ENCODE results near the gene KLLN. TPM values are rescaled to one million over a fixed set of nuclear protein-coding genes. Genes with fewer than 3 reads are reported as not detected.
"Not testable (repeated sequence)": the region's sequence is repeated elsewhere in the genome, so short reads cannot be mapped to it uniquely, and the experiment has no call there.

The KLLN gene
- total RNA-seq, 1 donor from 2014 or later = 0.41 TPM

GRCh38 chr10:87852089-87852488 lies 11.2 kb downstream of the KLLN start:
- no peak for ATAC-seq
- intact Hi-C loops (cut with DNase I) = loop anchor here (10.0 kb wide), 2 partner anchors 543 to 703 kb away; no protein-coding TSS in a partner anchor
- no peaks in the 10 kb centered on the region for H3K9me3 ChIP-seq

GRCh38 chr10:87850742-87851205 lies 12.6 kb downstream of the KLLN start:
- Histone ChIP-seq H3K36me3 (no peaks in the 10 kb centered on the region), H3K27me3 (no peaks in the 10 kb centered on the region), H3K4me3 (no peak overlapping the region), H3K4me1 (no peaks in the 10 kb centered on the region), H3K9me3 (no peaks in the 10 kb centered on the region), H3K27ac (no peak overlapping the region)
- peak; percentile 96 for ATAC-seq
- peak; percentile 68 for TF ChIP-seq CTCF (IDR thresholded peaks at IDR 0.05)
- no peak for DNase-seq
- intact Hi-C loops (cut with DNase I) = loop anchor here (10.0 kb wide), 2 partner anchors 544 to 704 kb away; no protein-coding TSS in a partner anchor

More at GRCh38 chr10:87852089-87852488, 11.2 kb downstream of the KLLN start:
- H3K36me3 ChIP-seq = no peaks in the 10 kb centered on the region
- H3K27me3 ChIP-seq = no peaks in the 10 kb centered on the region
- no peak overlapping the region for H3K27ac ChIP-seq
- no peaks in the 10 kb centered on the region for H3K4me1 ChIP-seq
- no peak overlapping the region for H3K4me3 ChIP-seq
- no peak for DNase-seq
- TF ChIP-seq CTCF (IDR thresholded peaks at IDR 0.05) = no peak

DNA sequence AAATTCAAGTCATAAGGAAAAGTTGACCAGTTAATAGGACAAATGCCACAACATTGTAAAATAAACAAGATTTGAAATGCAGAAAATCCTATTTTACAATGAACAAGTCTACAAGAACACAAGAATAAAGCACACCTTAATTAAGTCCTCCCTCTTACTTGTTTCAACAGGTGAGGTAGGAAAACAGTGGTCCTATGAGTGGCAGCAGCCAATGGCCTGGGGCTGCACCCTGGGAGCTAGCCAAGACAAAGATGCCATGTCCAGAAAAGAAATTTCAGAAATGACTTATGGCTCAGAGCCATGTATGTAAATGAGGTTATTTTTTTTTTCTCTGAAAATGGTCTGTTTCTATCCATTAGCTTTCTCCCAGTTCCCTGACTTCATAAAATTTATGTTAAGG lies 14.3 kb downstream of the KLLN start:
- intact Hi-C loops (cut with DNase I) = no loop called here
- TF ChIP-seq CTCF (IDR thresholded peaks at IDR 0.05) = no peak
- Histone ChIP-seq H3K27ac (no peak overlapping the region), H3K4me1 (no peaks in the 10 kb centered on the region), H3K27me3 (no peaks in the 10 kb centered on the region), H3K36me3 (no peaks in the 10 kb centered on the region), H3K4me3 (no peak overlapping the region), H3K9me3 (no peaks in the 10 kb centered on the region)
- ATAC-seq (no peak), DNase-seq (no peak)

DNA sequence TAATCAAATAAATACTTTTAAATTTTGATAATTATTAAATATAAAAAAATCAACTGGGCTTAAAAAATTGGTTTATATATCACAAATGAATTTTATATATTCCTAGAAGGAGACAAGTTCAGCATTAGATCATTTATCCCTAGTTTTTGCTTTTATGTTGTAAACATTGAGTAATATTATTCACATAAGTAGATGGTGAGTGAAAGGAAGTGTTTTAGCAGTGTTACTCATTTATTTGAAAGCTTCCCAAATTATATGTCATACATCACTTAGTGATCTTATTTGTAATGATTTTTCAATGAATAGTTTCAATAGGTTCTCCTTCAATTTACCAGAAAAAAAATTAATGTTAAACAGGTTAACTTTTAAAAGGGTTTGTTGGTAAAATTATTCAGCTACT lies 15.8 kb downstream of the KLLN start:
- no peak overlapping the region for H3K4me3 ChIP-seq
- DNase-seq (no peak), ATAC-seq (no peak)
- no peak overlapping the region for H3K27ac ChIP-seq
- H3K4me1 ChIP-seq = no peaks in the 10 kb centered on the region
- no peaks in the 10 kb centered on the region for H3K36me3 ChIP-seq
- intact Hi-C loops (cut with DNase I) = no loop called here
- no peaks in the 10 kb centered on the region for H3K9me3 ChIP-seq
- TF ChIP-seq CTCF (IDR thresholded peaks at IDR 0.05) = no peak
- H3K27me3 ChIP-seq = no peaks in the 10 kb centered on the region

DNA sequence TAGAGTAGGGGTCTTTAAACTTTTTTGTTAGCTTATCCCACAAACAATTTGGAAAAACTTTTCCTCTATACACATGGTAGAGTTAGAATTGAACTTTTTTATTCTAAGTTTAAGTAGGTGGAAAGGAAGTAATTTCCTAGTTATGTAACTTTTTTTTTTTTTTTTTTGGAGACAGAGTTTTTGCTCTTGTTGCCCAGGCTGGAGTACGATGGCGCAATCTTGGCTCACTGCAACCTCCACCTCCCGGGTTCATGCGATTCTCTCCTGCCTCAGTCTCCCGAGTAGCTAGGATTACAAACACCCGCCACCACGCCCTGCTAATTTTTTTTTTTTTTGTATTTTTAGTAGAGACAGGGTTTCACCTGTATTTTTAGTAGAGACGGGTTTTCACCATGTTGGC lies 16.6 kb downstream of the KLLN start:
- DNase-seq; H3K4me3 ChIP-seq; intact Hi-C loops (cut with DNase I); H3K9me3 ChIP-seq; ATAC-seq; H3K36me3 ChIP-seq; H3K4me1 ChIP-seq; H3K27ac ChIP-seq; H3K27me3 ChIP-seq: not testable (repeated sequence)

DNA sequence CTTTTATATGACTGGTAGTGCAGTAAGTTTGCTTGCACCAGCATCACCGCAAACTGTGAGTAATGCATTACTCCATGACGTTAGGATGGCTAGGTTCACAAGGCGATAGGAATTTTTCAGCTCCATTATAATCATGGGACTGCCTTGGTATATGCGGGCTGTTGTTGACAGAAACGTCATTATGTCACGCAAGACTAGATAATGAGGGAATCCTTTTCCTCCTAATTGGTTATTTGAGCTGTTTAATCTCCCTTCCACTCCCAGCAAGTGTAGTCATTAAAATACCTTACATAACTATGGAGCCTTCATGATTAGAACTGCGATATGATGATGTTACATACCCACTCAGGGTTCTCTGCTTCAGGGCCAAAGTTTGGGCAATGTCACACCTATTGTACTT lies 17.3 kb downstream of the KLLN start:
- Histone ChIP-seq H3K4me1 (no peaks in the 10 kb centered on the region), H3K27ac (no peak overlapping the region), H3K9me3 (no peaks in the 10 kb centered on the region), H3K36me3 (no peaks in the 10 kb centered on the region), H3K4me3 (no peak overlapping the region), H3K27me3 (no peaks in the 10 kb centered on the region)
- intact Hi-C loops (cut with DNase I) = no loop called here
- ATAC-seq (no peak), DNase-seq (no peak)
- TF ChIP-seq CTCF (IDR thresholded peaks at IDR 0.05) = no peak
